CD4-positive, alpha-beta T cell treated with Interleukin-6 for 4 hours (primary cell): ENCODE results near the gene TTC6.

Experiments used
- DNase-seq: peaks from one replicate; pipeline ENCODE4 v3.0.0-alpha.2; 2020; ENCODE audit warnings: mixed read lengths

Gene TTC6

DNA sequence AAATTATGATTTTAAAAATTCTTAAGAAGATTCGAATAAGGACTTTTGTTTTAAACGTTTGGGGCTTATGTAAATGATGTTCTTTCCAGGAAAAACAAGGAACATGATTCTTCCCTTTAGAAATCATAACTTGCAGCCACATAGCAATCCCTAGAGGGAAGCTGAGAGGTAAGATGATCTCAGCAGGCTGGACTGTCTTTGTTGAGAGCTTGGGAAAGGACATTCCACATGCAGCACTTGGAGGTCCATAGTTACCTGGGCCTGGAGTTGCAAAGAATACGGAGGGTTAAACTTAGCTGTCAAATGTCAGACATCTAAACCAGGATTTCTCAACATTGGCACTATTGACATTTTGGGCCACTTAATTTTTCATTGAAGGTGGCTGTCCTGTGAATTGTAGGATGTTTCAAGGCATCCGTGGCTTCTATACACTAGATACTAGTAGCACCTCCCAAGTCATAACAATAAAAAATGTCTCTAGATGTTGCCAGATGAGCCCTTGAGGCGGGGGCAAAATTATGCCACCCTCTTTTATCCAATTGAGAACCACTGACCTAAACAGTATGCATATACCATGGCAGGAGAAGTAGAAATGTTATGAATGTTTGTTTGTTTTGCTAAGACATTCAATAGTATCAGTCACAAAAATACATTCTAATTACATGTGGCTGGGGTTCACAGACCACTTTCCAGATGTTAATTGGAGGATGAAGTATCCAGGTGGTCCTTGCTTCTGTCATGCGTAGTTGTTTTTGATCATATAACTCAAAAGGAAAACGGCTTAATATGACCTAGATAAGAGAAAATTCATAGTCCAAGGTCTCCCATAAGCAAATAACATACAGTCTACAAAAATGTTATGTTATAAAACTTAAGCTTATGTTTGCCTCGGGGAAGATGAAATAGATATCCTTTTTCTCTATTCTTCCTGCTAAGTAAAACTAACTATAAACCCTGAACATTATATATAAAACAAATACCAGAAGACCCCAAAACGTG, 30.5 kb downstream of the TTC6 start:
- DNase-seq = no peak

DNA sequence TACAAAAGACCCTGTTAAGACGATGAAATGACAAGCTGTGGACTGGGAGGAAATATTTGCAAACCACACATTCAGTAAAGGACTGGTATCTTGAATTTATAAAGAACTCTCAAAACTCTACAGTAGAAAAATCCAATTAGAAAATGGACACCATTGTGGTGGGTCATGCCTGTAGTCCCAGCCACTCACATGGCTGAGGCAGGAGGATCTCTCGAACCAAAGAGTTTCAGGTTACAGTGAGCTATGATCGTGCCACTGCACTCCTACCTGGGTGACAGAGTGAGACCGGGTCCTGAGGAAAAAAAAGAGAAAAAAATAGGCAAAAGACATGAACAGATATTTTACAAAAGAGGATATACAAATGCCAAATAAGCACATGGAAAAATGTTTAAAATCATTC, 41.9 kb downstream of the TTC6 start:
- no peak for DNase-seq

DNA sequence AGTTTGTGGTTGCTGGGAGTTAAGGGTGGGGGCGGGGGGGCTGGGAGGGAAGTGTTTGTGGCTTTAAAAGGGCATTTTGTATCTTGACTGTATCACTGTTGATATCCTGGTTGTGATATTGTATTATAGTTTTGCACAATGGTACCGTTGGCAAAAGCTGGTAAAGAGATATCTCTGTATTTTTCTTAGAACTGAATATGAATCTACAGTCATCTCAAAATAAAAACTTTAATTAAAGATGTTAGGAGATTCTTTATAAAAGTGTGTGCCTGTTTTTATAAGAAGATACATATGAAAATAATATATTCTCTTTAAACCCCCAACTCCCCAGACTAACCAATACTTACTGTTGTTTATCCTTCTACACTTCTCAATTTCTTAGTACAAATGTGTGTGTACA, 43.2 kb downstream of the TTC6 start:
- DNase-seq = no peak

DNA sequence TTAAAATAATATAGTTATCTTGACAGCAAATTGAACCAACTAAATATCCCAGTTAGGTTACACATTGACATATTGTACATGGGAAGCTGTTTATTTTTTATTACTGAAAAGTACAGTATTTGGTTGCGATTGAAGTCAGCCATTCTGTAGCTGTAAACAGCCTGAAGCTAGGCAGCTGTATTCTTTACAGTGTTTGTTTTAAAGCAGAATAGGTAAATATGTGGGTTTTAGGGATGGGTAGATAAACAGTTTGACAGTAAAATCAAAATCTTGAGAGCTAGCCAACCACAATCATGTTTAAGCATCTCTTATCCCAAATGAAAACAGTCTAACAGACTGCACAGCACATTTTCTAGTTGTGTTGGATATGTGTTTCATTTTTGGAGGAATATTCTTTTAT, 45.7 kb downstream of the TTC6 start:
- no peak for DNase-seq

DNA sequence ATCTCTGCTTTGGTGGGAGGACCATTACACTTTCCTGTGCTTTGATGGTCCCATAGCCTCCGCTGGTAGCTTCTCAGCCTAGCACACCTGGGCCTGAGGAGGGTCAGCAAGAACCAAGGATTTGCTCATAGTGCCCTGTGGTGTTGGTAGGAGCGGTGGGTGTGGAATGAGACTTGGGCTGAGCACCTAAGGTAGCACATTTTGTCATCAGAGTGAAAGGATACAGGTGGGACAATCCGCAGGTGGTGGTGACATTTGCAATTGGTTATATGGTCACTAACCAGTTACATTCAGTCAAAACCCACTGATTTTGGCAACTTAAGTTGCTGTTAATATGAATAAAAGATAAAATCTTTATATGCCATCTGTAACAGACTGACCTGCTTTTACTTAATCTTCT, 46.7 kb downstream of the TTC6 start:
- no peak for DNase-seq

DNA sequence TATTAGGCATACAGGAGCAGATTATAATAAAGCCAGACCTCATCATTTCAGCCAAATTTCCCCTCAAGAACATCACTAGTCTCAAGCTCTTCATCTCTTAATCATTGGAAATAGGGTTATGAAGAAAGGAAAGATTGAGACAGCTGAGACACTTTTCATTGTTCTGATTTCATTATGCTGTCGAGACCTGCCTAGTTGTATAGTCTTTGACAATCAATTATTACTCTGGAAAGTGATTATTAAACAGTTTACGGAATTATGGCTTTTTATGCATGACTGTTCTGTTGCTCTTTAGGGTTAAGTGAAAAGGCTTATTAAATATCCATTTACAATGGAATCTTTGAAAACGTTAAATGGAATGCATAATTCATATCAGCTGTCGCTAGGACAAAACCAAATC, 48.3 kb downstream of the TTC6 start:
- DNase-seq = no peak
